SK-N-SH (cell line): ENCODE measurements around the gene ATF6B. TPM values are rescaled to one million over a fixed set of nuclear protein-coding genes. Genes with fewer than 3 reads are reported as not detected.

Experiments
- CTCF ChIA-PET: fragments of 300-600, 350-600 bp; formaldehyde crosslinking; extraction: SDS; loops from one replicate; lab custom pipeline; 2021; lab: Yijun Ruan, JAX
- POLR2A ChIA-PET: fragments of 350-600 bp; sonication (Branson Sonifier 250); formaldehyde crosslinking; extraction: SDS; loops from one replicate; lab custom pipeline; 2020; ENCODE audit warnings: antibody characterized with exemption, inconsistent platforms; lab: Yijun Ruan, JAX
- DNase-seq: peaks from one replicate; pipeline ENCODE4 v3.0.0; 2012
- H2AFZ ChIP-seq: fragments of 200-600 bp; sonication (generic); 2 replicates; pipeline ENCODE4 v1.8.1; 2016; ENCODE audit warnings: antibody characterized with exemption, mild to moderate bottlenecking, low read depth
- H3F3A ChIP-seq: fragments of 200-600 bp; sonication (generic); replicated peaks from 2 replicates; pipeline ENCODE3; 2016; ENCODE audit warnings: antibody characterized with exemption, mild to moderate bottlenecking; ENCODE audit not compliant: insufficient read depth
- H3K27ac ChIP-seq, 2 experiments: fragments of 200-500 bp in 1 of 2; fragments of 200-600 bp in 1 of 2; sonication (Bioruptor generic) in 1 of 2; sonication (generic), shearing (Covaris generic) in 1 of 2; 2 replicates each; pipeline versions ENCODE4 v1.5.1 to v1.6.1; 2014 to 2016; ENCODE audit warnings: low read depth in 2 of 2, inconsistent platforms in 1 of 2, low read length in 1 of 2, mild to moderate bottlenecking in 1 of 2, mixed read lengths in 1 of 2
- H3K27me3 ChIP-seq: fragments of 200-600 bp; sonication (generic), shearing (Covaris generic); 2 replicates; pipeline ENCODE4 v1.6.1; 2016; ENCODE audit warnings: mixed run types; ENCODE audit not compliant: insufficient read depth
- H3K36me3 ChIP-seq, 2 experiments: fragments of 200-500 bp in 1 of 2; fragments of 200-600 bp in 1 of 2; sonication (Bioruptor generic) in 1 of 2; sonication (generic) in 1 of 2; replicated peaks in 1 of 2; 2 replicates each; pipeline versions ENCODE3 to v1.5.1; 2014 to 2016; ENCODE audit warnings: low read length in 1 of 2, mild to moderate bottlenecking in 1 of 2; ENCODE audit not compliant: insufficient read depth in 2 of 2, control insufficient read depth in 1 of 2
- H3K4me1 ChIP-seq, 2 experiments: fragments of 200-500 bp in 1 of 2; fragments of 200-600 bp in 1 of 2; sonication (Bioruptor generic) in 1 of 2; sonication (generic), shearing (Covaris generic) in 1 of 2; 2 replicates each; pipeline versions ENCODE4 v1.5.1 to v1.6.1; 2014 to 2016; ENCODE audit warnings: low read depth in 1 of 2, low read length in 1 of 2, mixed run types in 1 of 2; ENCODE audit not compliant: insufficient read depth in 2 of 2, control insufficient read depth in 1 of 2
- H3K4me2 ChIP-seq: fragments of 200-600 bp; sonication (generic), shearing (Covaris generic); 2 replicates; pipeline ENCODE4 v1.6.1; 2017; ENCODE audit warnings: mixed run types
- H3K4me3 ChIP-seq, 2 experiments: fragments of 200-500 bp in 1 of 2; fragments of 200-600 bp in 1 of 2; sonication (Bioruptor generic) in 1 of 2; sonication (generic), shearing (Covaris generic) in 1 of 2; 2 replicates each; pipeline versions ENCODE4 v1.5.1 to v1.8.1; 2014 to 2016; ENCODE audit warnings: low read depth in 2 of 2, inconsistent platforms in 1 of 2, low read length in 1 of 2, mild to moderate bottlenecking in 1 of 2, mixed read lengths in 1 of 2, moderate library complexity in 1 of 2
- H3K79me2 ChIP-seq: fragments of 200-600 bp; sonication (generic); 2 replicates; pipeline ENCODE4 v1.8.1; 2017; ENCODE audit warnings: mild to moderate bottlenecking; ENCODE audit not compliant: insufficient read depth
- H3K9ac ChIP-seq: fragments of 200-600 bp; sonication (generic); 2 replicates; pipeline ENCODE4 v1.6.1; 2017; ENCODE audit warnings: mixed run types
- H3K9me2 ChIP-seq: fragments of 200-600 bp; sonication (generic); 2 replicates; pipeline ENCODE4 v1.6.1; 2017; ENCODE audit warnings: mixed run types
- H3K9me3 ChIP-seq: fragments of 200-600 bp; sonication (generic); 2 replicates; pipeline ENCODE4 v1.6.1; 2017; ENCODE audit warnings: mixed run types, mild to moderate bottlenecking, moderate library complexity
- H4K20me1 ChIP-seq: fragments of 200-600 bp; sonication (generic); 2 replicates; pipeline ENCODE4 v1.6.1; 2017; ENCODE audit warnings: mild to moderate bottlenecking, mixed run types; ENCODE audit not compliant: insufficient read depth
- ELF1 ChIP-seq: IDR thresholded peaks from 2 replicates; pipeline ENCODE4 v1.4.0; 2012
- EZH2phosphoT487 ChIP-seq: fragments of 200-600 bp; sonication (generic); IDR thresholded peaks from 2 replicates; pipeline ENCODE4 v1.6.1; 2017; ENCODE audit warnings: low read depth, mixed run types, mild to moderate bottlenecking, antibody characterized with exemption, moderate library complexity, borderline replicate concordance
- JUND ChIP-seq: IDR thresholded peaks from 2 replicates; pipeline ENCODE4 v1.4.0; 2012
- MEF2A ChIP-seq: IDR thresholded peaks from 2 replicates; pipeline ENCODE4 v1.4.0; 2012; ENCODE audit warnings: low read depth, borderline replicate concordance
- MXI1 ChIP-seq: IDR thresholded peaks from 2 replicates; pipeline ENCODE4 v1.6.1; 2012; ENCODE audit warnings: mild to moderate bottlenecking, low read depth, low read length, improper control_type of control experiment
- NFIC ChIP-seq: IDR thresholded peaks from 2 replicates; pipeline ENCODE4 v1.4.0; 2012; ENCODE audit warnings: borderline replicate concordance
- NRF1 ChIP-seq: IDR thresholded peaks from 2 replicates; pipeline ENCODE4 v1.6.1; 2012; ENCODE audit warnings: low read depth, mild to moderate bottlenecking, low read length
- POLR2AphosphoS5 ChIP-seq: IDR thresholded peaks from 2 replicates; pipeline ENCODE4 v1.6.1; 2012; ENCODE audit warnings: low read depth, low read length
- RCOR1 ChIP-seq: fragments of 150-350 bp; IDR thresholded peaks from 2 replicates; pipeline ENCODE4 v1.6.1; 2017; ENCODE audit warnings: antibody characterized with exemption, low read length
- RXRA ChIP-seq: IDR thresholded peaks from 2 replicates; pipeline ENCODE4 v1.4.0; 2012; ENCODE audit warnings: low read depth, mild to moderate bottlenecking, borderline replicate concordance
- SIN3A ChIP-seq: IDR thresholded peaks from 2 replicates; pipeline ENCODE4 v1.6.1; 2012; ENCODE audit warnings: low read depth, mild to moderate bottlenecking, low read length, moderate library complexity, borderline replicate concordance
- SMC3 ChIP-seq: IDR thresholded peaks from 2 replicates; pipeline ENCODE4 v1.6.1; 2012; ENCODE audit warnings: low read depth, low read length, improper control_type of control experiment
- TAF1 ChIP-seq: IDR thresholded peaks from 2 replicates; pipeline ENCODE4 v1.6.1; 2012; ENCODE audit warnings: low read depth, mild to moderate bottlenecking, low read length, moderate library complexity, borderline replicate concordance
- TCF12 ChIP-seq: IDR thresholded peaks from 2 replicates; pipeline ENCODE4 v1.4.0; 2012
- TEAD4 ChIP-seq: IDR thresholded peaks from 2 replicates; pipeline ENCODE4 v1.4.0; 2012; ENCODE audit warnings: mild to moderate bottlenecking, borderline replicate concordance; ENCODE audit not compliant: insufficient read depth
- YY1 ChIP-seq: IDR thresholded peaks from 2 replicates; pipeline ENCODE4 v1.4.0; 2012; ENCODE audit warnings: low read depth, mild to moderate bottlenecking
- WGBS: methylation state at CpG from one replicate; pipeline ENCODE4 v1.1.6; 2017; ENCODE audit warnings: low lambda C conversion rate; 5-methylcytosine and 5-hydroxymethylcytosine counted together
- polyA plus RNA-seq, 3 experiments: library from polyadenylated mRNA; depleted of rRNA; stranded (reverse); fragments of >200 nt; gene quantifications; 2 replicates each; pipeline ENCODE4 v1.2.3, GENCODE V29; 2012
- TF ChIP-seq, protein P1 (sequence below): IDR thresholded peaks from 2 replicates; pipeline ENCODE4 v1.4.0; 2012; ENCODE audit warnings: low read depth, borderline replicate concordance
- TF ChIP-seq, protein P2 (sequence below): fragments of 150-350 bp; IDR thresholded peaks from 2 replicates; pipeline ENCODE4 v1.6.1; 2017; ENCODE audit warnings: antibody characterized with exemption, low read length, low read depth, borderline replicate concordance
- TF ChIP-seq, protein P3 (sequence below): fragments of 200-600 bp; sonication (generic); IDR thresholded peaks from 2 replicates; pipeline ENCODE4 v1.6.1; 2017; ENCODE audit warnings: antibody characterized with exemption, mild to moderate bottlenecking, moderate library complexity
- TF ChIP-seq, protein P4 (sequence below): fragments of 150-350 bp; IDR thresholded peaks from 2 replicates; pipeline ENCODE4 v1.6.1; 2016; ENCODE audit warnings: mild to moderate bottlenecking, low read depth, low read length

ATF6B gene
- polyA plus RNA-seq, 1 of the 3 experiments (the other 2 are of a cell fraction), result 61.3 TPM

DNA sequence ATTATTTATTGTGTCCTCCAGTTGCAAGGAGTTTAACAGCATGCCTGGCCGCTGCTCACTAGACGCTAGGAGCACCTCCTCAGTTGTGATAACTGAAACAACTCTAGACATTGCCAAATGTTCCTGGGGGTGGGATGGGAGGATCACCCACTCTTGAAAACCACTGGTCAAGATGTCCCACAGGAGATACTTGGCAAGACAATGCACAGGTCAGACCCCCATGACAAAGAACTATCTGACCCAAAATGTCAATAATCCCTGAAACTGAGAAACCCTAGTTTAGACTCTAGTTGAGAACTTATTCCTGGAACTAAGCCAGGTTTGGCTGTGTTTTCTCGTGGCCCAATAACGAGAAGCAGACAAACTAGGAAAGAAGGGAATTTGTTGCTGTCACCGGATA, 11.5 kb upstream of the ATF6B start:
- H2AFZ ChIP-seq, result no peak overlapping the region
- H3F3A ChIP-seq, result no peaks in the 10 kb centered on the region
- no peak overlapping the region for H3K9ac ChIP-seq
- H3K4me2 ChIP-seq, result no peak overlapping the region
- no peaks in the 10 kb centered on the region for H3K79me2 ChIP-seq
- no peak for DNase-seq
- 74% methylated on average over 5 of the region's 5 CpGs for WGBS
- no peak overlapping the region for H3K27ac ChIP-seq
- no peaks in the 10 kb centered on the region for H3K9me3 ChIP-seq
- no peaks in the 10 kb centered on the region for H3K36me3 ChIP-seq
- H3K4me1 ChIP-seq, result no peaks in the 10 kb centered on the region
- ChIA-PET CTCF (no interaction called here), POLR2A (no interaction called here)
- no peak overlapping the region for H3K4me3 ChIP-seq
- H3K9me2 ChIP-seq, result no peaks in the 10 kb centered on the region
- no peaks in the 10 kb centered on the region for H3K27me3 ChIP-seq
- TF ChIP-seq SMC3 (no peak), JUND (no peak), RCOR1 (no peak), MEF2A (no peak), TAF1 (no peak), EZH2phosphoT487 (no peak), YY1 (no peak), SIN3A (no peak)
- H4K20me1 ChIP-seq, result no peaks in the 10 kb centered on the region

DNA sequence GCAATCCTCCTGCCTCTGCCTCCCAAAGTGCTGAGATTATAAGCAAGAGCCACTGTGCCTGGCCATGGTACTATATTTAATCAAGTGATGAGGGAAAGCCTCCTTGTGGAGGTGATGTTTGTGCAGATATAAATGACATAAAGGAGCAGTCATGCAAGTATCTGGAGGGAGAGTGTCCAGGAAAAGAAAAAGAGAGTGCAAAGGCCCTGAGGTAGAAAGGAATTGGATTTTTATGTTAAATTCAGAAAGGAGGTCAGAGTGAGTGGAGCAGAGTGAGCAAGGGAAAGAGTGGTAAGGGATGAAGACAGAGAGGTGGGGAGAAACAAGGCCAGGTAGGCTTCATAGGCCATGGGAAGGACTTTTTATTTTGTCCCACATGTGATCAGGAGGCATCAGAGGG, 9.4 kb upstream of the ATF6B start:
- H2AFZ ChIP-seq, result no peak overlapping the region
- H3F3A ChIP-seq, result no peaks in the 10 kb centered on the region
- no peaks in the 10 kb centered on the region for H3K9me2 ChIP-seq
- H3K79me2 ChIP-seq, result no peaks in the 10 kb centered on the region
- H4K20me1 ChIP-seq, result no peaks in the 10 kb centered on the region
- no peaks in the 10 kb centered on the region for H3K9me3 ChIP-seq
- no peak overlapping the region for H3K27ac ChIP-seq
- H3K36me3 ChIP-seq, result no peaks in the 10 kb centered on the region
- no peaks in the 10 kb centered on the region for H3K27me3 ChIP-seq
- ChIA-PET POLR2A (no interaction called here), CTCF (no interaction called here)
- H3K4me1 ChIP-seq, result no peaks in the 10 kb centered on the region
- H3K9ac ChIP-seq, result no peak overlapping the region
- H3K4me2 ChIP-seq, result no peak overlapping the region
- DNase-seq, result no peak
- no peak overlapping the region for H3K4me3 ChIP-seq
- TF ChIP-seq, protein P1, sequence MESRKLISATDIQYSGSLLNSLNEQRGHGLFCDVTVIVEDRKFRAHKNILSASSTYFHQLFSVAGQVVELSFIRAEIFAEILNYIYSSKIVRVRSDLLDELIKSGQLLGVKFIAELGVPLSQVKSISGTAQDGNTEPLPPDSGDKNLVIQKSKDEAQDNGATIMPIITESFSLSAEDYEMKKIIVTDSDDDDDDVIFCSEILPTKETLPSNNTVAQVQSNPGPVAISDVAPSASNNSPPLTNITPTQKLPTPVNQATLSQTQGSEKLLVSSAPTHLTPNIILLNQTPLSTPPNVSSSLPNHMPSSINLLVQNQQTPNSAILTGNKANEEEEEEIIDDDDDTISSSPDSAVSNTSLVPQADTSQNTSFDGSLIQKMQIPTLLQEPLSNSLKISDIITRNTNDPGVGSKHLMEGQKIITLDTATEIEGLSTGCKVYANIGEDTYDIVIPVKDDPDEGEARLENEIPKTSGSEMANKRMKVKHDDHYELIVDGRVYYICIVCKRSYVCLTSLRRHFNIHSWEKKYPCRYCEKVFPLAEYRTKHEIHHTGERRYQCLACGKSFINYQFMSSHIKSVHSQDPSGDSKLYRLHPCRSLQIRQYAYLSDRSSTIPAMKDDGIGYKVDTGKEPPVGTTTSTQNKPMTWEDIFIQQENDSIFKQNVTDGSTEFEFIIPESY, result no peak
- TF ChIP-seq POLR2AphosphoS5 (no peak), SIN3A (no peak), EZH2phosphoT487 (no peak), MXI1 (no peak), TEAD4 (no peak), TCF12 (no peak), RCOR1 (no peak), NRF1 (no peak), YY1 (no peak), NFIC (no peak), TAF1 (no peak), RXRA (no peak), ELF1 (no peak)
- TF ChIP-seq, protein P2, sequence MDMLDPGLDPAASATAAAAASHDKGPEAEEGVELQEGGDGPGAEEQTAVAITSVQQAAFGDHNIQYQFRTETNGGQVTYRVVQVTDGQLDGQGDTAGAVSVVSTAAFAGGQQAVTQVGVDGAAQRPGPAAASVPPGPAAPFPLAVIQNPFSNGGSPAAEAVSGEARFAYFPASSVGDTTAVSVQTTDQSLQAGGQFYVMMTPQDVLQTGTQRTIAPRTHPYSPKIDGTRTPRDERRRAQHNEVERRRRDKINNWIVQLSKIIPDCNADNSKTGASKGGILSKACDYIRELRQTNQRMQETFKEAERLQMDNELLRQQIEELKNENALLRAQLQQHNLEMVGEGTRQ, result no peak
- TF ChIP-seq, protein P3, sequence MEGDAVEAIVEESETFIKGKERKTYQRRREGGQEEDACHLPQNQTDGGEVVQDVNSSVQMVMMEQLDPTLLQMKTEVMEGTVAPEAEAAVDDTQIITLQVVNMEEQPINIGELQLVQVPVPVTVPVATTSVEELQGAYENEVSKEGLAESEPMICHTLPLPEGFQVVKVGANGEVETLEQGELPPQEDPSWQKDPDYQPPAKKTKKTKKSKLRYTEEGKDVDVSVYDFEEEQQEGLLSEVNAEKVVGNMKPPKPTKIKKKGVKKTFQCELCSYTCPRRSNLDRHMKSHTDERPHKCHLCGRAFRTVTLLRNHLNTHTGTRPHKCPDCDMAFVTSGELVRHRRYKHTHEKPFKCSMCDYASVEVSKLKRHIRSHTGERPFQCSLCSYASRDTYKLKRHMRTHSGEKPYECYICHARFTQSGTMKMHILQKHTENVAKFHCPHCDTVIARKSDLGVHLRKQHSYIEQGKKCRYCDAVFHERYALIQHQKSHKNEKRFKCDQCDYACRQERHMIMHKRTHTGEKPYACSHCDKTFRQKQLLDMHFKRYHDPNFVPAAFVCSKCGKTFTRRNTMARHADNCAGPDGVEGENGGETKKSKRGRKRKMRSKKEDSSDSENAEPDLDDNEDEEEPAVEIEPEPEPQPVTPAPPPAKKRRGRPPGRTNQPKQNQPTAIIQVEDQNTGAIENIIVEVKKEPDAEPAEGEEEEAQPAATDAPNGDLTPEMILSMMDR, result no peak
- TF ChIP-seq, protein P4, sequence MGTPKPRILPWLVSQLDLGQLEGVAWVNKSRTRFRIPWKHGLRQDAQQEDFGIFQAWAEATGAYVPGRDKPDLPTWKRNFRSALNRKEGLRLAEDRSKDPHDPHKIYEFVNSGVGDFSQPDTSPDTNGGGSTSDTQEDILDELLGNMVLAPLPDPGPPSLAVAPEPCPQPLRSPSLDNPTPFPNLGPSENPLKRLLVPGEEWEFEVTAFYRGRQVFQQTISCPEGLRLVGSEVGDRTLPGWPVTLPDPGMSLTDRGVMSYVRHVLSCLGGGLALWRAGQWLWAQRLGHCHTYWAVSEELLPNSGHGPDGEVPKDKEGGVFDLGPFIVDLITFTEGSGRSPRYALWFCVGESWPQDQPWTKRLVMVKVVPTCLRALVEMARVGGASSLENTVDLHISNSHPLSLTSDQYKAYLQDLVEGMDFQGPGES, result no peak
